HepG2 (cell line): ENCODE measurements around the gene CABLES1. TPM values are rescaled to one million over a fixed set of nuclear protein-coding genes. Genes with fewer than 3 reads are reported as not detected.

Experiments used
- ARID2 ChIP-seq: sonication (generic); formaldehyde crosslinking; IDR thresholded peaks from 2 replicates; pipeline ENCODE4 v1.8.1; 2022; ENCODE audit warnings: mild to moderate bottlenecking, missing genetic modification reagents, borderline replicate concordance
- ARID4A ChIP-seq: sonication (generic); formaldehyde crosslinking; IDR thresholded peaks from 2 replicates; pipeline ENCODE4 v1.5.0; 2020; ENCODE audit warnings: mild to moderate bottlenecking, missing genetic modification reagents, borderline replicate concordance
- CREBL2 ChIP-seq: sonication (generic); formaldehyde crosslinking; IDR thresholded peaks from 2 replicates; pipeline ENCODE4 v1.8.1; 2023; ENCODE audit warnings: missing genetic modification reagents, mild to moderate bottlenecking, borderline replicate concordance
- KDM6A ChIP-seq: IDR thresholded peaks from 2 replicates; pipeline ENCODE4 v1.6.1; 2016; ENCODE audit warnings: low read depth
- LBX2 ChIP-seq: sonication (generic); formaldehyde crosslinking; IDR thresholded peaks from 2 replicates; pipeline ENCODE4 v1.5.0; 2020; ENCODE audit warnings: missing genetic modification reagents, mild to moderate bottlenecking, borderline replicate concordance
- MXD1 ChIP-seq: sonication (generic); formaldehyde crosslinking; IDR thresholded peaks from 2 replicates; pipeline ENCODE4 v1.4.0; 2020; ENCODE audit warnings: mild to moderate bottlenecking, missing genetic modification reagents
- MYNN ChIP-seq: sonication (generic); formaldehyde crosslinking; IDR thresholded peaks from 2 replicates; pipeline ENCODE4 v1.4.0; 2020; ENCODE audit warnings: mild to moderate bottlenecking, low read depth, missing genetic modification reagents
- NR2F6 ChIP-seq, 2 experiments: IDR thresholded peaks; 2 replicates each; pipeline ENCODE4 v1.6.1; 2016; ENCODE audit warnings: antibody characterized with exemption in 1 of 2, mild to moderate bottlenecking in 1 of 2
- PAX8 ChIP-seq: sonication (generic); formaldehyde crosslinking; IDR thresholded peaks from 2 replicates; pipeline ENCODE4 v1.8.0; 2022; ENCODE audit warnings: mild to moderate bottlenecking, missing genetic modification reagents, borderline replicate concordance
- SKI ChIP-seq: fragments of 450-650 bp; IDR thresholded peaks from one replicate; pipeline ENCODE4 v1.6.1; 2018; ENCODE audit warnings: mild to moderate bottlenecking; ENCODE audit not compliant: partially characterized antibody
- SMAD9 ChIP-seq: sonication (generic); formaldehyde crosslinking; IDR thresholded peaks from 2 replicates; pipeline ENCODE4 v1.5.1; 2020; ENCODE audit warnings: mild to moderate bottlenecking, missing genetic modification reagents
- ZFP82 ChIP-seq: sonication (generic); formaldehyde crosslinking; IDR thresholded peaks from 2 replicates; pipeline ENCODE4 v1.5.1; 2020; ENCODE audit warnings: mild to moderate bottlenecking, missing genetic modification reagents, borderline replicate concordance
- ZNF142 ChIP-seq: sonication (generic); formaldehyde crosslinking; IDR thresholded peaks from 2 replicates; pipeline ENCODE4 v1.4.0; 2020; ENCODE audit warnings: missing genetic modification reagents
- ZNF484 ChIP-seq: sonication (generic); formaldehyde crosslinking; IDR thresholded peaks from 2 replicates; pipeline ENCODE4 v1.5.1; 2020; ENCODE audit warnings: mild to moderate bottlenecking, low read depth, missing genetic modification reagents, borderline replicate concordance
- polyA plus RNA-seq, 8 experiments: library from polyadenylated mRNA; depleted of rRNA in 3 of 8; stranded (reverse) in 7 of 8; unstranded in 1 of 8; fragments of >200 nt; fragmentation: Illumina TruSeq in 4 of 8; extraction: Trizol in 4 of 8; gene quantifications; 2 replicates each; pipeline versions ENCODE4 v1.2.1 to v1.2.3, GENCODE V29; 2011 to 2016; ENCODE audit warnings: low read depth in 4 of 8, missing spikeins in 1 of 8, mixed read lengths in 1 of 8; ENCODE audit not compliant: insufficient read depth in 1 of 8
- total RNA-seq, 5 experiments: library from RNA; depleted of rRNA; stranded (reverse); fragments of >200 nt; fragmentation: Illumina TruSeq; extraction: Trizol; gene quantifications; 2 replicates each; pipeline ENCODE4 v1.2.3, GENCODE V29; 2016; ENCODE audit warnings: low read depth in 1 of 5

The CABLES1 gene
- total and polyA plus RNA-seq, 2 of the 13 experiments (the other 11 are each of a cell fraction or from before 2014, with no cell fraction given) = 14.7 to 25.8 TPM

- peak; percentile 69; the same call in 1 of the 2 replicates for TF ChIP-seq ZNF142
- TF ChIP-seq MYNN = 0 out of 2 replicates have a peak, but pooled peaks have one; percentile 39
- peak; percentile 82; the same call in 1 of the 2 replicates for TF ChIP-seq ARID4A (CRISPR knock-in tag)
- TF ChIP-seq ARID2 = no peak
- TF ChIP-seq CREBL2 = peak; percentile 73; the same call in 1 of the 2 replicates
- peak; percentile 56 for TF ChIP-seq NR2F6 (IDR thresholded peaks at IDR 0.05)
- peak; percentile 73 for TF ChIP-seq NR2F6 (CRISPR knock-in tag; IDR thresholded peaks at IDR 0.05)
- TF ChIP-seq PAX8 (CRISPR knock-in tag) = peak; percentile 78; the same call in 1 of the 2 replicates
- peak; percentile 55; the same call in 1 of the 2 replicates for TF ChIP-seq SMAD9 (CRISPR knock-in tag)
- TF ChIP-seq KDM6A (CRISPR knock-in tag) = peak; percentile 64; the same call in 1 of the 2 replicates
- TF ChIP-seq LBX2 = 0 out of 2 replicates have a peak, but pooled peaks have one; percentile 48
- peak; percentile 63 for TF ChIP-seq SKI
- TF ChIP-seq ZNF484 (CRISPR knock-in tag) = no peak
- TF ChIP-seq MXD1 (CRISPR knock-in tag) = peak; percentile 84; the same call in 1 of the 2 replicates
- TF ChIP-seq ZFP82 (CRISPR knock-in tag) = peak; percentile 9; the same call in 1 of the 2 replicates
Measured at GRCh38 chr18:23141104-23141999, 6.1 kb downstream of the CABLES1 start (continued).
